Choroid plexus epithelial cell (primary cell): Measurements from ENCODE around the gene WDR19.

Experiments
- DNase-seq: peaks from one replicate; pipeline ENCODE4 v3.0.0-alpha.2; 2010; ENCODE audit warnings: low read depth
- H3K4me3 ChIP-seq: 2 replicates; pipeline ENCODE4 v1.5.1; 2011; ENCODE audit warnings: low read depth, mild to moderate bottlenecking, control low read depth, low read length, moderate library complexity
- TF ChIP-seq, protein P1 (sequence below): conservative IDR thresholded peaks from 2 replicates; pipeline ENCODE4 v1.5.1; 2011; ENCODE audit warnings: low read depth, mild to moderate bottlenecking, control low read depth, inconsistent platforms, low read length, moderate library complexity

WDR19 gene

DNA sequence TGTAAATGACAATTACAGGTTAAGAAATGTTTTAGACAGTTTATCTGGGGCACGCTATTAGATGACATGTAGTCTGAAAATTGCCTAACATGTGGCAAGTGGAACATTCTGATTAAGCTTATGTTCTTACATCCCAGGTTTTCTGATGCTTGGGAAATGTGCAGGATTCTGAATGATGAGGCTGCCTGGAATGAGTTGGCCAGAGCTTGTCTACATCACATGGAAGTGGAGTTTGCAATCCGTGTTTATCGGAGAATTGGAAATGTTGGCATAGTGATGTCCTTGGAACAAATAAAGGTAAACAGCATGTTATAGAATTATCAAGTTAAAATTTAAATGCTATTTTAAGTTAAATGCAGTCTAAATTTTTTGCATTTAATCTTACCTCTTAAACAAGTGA lies 49.3 kb downstream of the WDR19 start:
- no peak for DNase-seq
- TF ChIP-seq, protein P1, sequence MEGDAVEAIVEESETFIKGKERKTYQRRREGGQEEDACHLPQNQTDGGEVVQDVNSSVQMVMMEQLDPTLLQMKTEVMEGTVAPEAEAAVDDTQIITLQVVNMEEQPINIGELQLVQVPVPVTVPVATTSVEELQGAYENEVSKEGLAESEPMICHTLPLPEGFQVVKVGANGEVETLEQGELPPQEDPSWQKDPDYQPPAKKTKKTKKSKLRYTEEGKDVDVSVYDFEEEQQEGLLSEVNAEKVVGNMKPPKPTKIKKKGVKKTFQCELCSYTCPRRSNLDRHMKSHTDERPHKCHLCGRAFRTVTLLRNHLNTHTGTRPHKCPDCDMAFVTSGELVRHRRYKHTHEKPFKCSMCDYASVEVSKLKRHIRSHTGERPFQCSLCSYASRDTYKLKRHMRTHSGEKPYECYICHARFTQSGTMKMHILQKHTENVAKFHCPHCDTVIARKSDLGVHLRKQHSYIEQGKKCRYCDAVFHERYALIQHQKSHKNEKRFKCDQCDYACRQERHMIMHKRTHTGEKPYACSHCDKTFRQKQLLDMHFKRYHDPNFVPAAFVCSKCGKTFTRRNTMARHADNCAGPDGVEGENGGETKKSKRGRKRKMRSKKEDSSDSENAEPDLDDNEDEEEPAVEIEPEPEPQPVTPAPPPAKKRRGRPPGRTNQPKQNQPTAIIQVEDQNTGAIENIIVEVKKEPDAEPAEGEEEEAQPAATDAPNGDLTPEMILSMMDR = no peak
- no peak overlapping the region for H3K4me3 ChIP-seq

DNA sequence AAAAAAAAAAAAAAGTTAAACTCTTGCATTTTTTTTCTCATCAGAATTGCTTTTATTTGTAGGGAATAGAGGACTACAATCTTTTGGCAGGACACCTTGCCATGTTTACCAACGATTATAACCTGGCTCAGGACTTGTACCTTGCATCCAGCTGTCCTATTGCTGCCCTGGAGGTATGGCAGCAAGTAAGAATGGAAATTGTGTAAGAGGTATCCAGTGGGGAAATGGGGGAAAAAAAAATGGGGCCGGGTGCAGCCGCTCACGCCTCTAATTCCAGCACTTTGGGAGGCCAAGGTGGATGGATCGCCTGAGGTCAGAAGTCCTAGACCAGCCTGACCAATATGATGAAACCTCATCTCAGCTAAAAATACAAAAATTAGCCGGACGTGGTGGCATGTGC lies 49.8 kb downstream of the WDR19 start:
- H3K4me3 ChIP-seq = no peak overlapping the region
- TF ChIP-seq, protein P1 = no peak
- DNase-seq = no peak

DNA sequence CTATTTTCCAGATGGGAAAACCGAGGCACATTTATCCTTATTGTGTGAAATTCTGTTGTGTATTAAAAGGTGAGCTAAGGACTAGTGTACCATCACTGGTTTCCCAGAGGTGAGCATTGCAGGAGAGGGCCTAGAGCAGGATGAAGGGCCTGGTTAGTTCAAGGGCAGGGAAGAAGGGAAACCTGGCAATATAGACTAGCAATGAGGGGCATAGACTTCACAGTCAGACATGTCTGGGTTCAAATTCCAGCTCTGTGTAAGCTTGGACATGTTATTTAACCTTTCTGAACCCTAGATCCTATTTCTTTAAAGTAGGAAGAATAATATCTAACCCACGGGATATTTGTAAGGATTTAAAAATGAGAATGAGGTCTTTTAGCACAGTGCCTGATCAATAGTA lies 50.8 kb downstream of the WDR19 start:
- no peak overlapping the region for H3K4me3 ChIP-seq
- no peak for DNase-seq
- TF ChIP-seq, protein P1 = no peak

DNA sequence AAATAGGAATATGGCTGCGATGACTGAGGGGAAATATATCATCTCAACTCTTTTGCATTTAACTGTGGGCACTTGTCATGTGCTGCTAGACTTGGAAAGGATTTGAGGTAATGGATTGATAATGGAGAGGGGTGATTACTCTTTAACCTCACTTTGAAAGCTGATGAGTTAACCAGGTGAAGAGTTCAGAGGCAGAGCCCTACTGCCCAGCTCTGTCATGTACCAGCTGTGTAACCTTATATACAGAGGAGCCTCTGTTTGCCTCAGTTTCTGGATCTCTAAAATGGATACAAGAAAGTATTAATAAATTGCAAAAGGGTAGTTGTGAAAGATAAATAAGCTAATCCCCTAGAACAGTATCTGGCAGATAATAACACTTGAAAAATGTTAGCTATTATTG lies 51.5 kb downstream of the WDR19 start:
- DNase-seq = no peak
- TF ChIP-seq, protein P1 = no peak
- H3K4me3 ChIP-seq = no peak overlapping the region

DNA sequence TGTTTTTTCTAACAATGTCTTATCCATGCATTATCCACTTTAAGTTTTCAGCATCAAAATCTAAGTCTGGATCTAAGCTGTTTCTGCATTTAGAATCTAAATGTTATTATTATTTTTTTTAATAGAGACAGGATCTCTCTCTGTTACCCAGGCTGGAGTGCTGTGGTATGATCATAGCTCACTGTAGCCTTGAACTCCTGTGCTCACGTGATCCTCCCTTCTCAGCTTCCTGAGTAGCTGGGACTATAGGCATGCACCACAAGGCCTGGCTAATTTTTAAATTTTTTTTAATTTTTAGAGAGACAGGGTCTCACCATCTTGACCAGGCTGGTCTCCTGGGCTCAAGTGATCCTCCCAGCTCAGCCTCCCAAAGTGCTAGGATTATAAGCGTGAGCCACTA lies 52.7 kb downstream of the WDR19 start:
- no peak overlapping the region for H3K4me3 ChIP-seq
- TF ChIP-seq, protein P1 = no peak
- no peak for DNase-seq

DNA sequence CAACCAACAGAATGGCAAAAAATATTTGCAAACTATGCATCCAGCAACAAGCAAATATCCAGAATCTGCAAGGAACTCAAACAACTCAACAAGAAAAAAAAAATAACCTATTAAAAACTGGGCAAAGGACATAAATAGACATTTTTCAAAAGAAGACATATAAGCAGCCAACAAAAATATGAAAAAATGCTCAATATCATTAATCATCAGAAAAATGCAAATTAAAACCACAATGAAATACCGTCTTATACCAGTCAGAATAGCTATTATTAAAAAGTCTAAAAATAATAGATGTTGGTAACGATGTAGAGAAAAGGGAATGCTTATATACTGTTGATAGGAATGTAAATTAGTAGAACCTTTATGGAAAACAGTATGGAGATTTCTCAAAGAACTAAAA lies 53.4 kb downstream of the WDR19 start:
- TF ChIP-seq, protein P1 = no peak
- no peak overlapping the region for H3K4me3 ChIP-seq
- no peak for DNase-seq

DNA sequence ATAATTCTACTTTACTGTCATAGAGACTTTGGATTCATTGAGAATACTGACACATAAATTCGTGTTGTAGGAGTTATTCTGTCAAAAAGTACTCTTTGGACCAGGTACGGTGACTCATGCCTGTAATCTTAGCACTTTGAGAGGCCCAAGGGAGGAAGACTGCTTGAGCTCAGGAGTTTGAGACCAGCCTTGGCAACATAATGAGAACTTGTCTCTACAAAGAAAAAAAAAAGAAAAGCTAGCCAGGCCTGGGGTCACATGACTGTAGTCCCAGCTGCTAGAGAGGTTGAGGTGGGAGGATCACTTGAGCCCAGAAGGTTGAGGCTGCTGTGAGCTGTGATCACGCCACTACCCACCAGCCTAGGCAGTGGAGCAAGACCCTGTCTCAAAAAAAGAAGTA lies 54.9 kb downstream of the WDR19 start:
- TF ChIP-seq, protein P1 = no peak
- DNase-seq = peak; percentile 17
- H3K4me3 ChIP-seq = no peak overlapping the region
